Ishikawa (cell line): Measurements from ENCODE around the gene GRM1.

Experiments used
- CEBPB ChIP-seq: IDR thresholded peaks from 2 replicates; pipeline ENCODE4 v1.6.1; 2012
- EGR1 ChIP-seq: IDR thresholded peaks from 2 replicates; pipeline ENCODE4 v1.6.1; 2012
- FOXM1 ChIP-seq: IDR thresholded peaks from 2 replicates; pipeline ENCODE4 v1.6.1; 2012; ENCODE audit warnings: low read depth, borderline replicate concordance
- RAD21 ChIP-seq: IDR thresholded peaks from 2 replicates; pipeline ENCODE4 v1.6.1; 2012; ENCODE audit warnings: low read depth
- TCF12 ChIP-seq: IDR thresholded peaks from 2 replicates; pipeline ENCODE4 v1.6.1; 2012; ENCODE audit warnings: low read depth
- TEAD4 ChIP-seq: IDR thresholded peaks from 2 replicates; pipeline ENCODE4 v1.6.1; 2012
- TF ChIP-seq, protein P1 (sequence below): IDR thresholded peaks from 2 replicates; pipeline ENCODE4 v1.6.1; 2012; ENCODE audit warnings: low read depth, mild to moderate bottlenecking

DNA sequence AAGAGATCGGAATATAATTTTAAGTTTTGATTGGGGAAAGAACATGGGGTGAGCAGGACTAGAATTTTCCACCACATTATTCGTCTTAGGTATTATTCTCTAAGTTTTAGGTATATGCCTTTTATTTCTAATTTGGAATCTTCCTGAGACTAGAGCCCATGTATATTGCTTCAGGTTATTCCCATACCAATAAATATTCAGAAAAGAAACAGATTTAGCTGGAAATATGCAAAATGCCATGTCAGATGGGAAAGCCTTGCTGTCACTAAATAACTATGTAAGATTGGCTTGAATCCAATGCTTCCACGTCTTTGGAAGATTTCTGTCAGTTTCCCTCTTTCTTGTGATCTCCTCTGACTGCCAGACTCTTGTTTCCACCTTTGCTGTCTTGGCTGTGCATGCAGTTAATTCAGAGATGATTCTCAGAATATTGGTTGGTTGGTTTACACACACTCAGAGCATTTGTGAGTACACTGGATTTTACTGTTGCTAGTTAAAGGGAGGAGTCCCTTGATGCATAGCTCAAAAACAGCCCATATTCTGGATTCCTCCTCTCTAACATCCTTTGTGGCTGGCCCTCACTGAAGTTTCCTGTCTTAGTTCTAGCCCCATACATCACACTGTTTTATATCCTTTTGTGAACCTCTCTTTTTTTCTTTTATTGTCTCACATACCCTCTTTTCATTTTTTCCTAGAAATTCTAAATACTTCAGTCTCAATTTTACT, 64.3 kb downstream of the GRM1 start:
- TF ChIP-seq TEAD4, result no peak
- TF ChIP-seq, protein P1, sequence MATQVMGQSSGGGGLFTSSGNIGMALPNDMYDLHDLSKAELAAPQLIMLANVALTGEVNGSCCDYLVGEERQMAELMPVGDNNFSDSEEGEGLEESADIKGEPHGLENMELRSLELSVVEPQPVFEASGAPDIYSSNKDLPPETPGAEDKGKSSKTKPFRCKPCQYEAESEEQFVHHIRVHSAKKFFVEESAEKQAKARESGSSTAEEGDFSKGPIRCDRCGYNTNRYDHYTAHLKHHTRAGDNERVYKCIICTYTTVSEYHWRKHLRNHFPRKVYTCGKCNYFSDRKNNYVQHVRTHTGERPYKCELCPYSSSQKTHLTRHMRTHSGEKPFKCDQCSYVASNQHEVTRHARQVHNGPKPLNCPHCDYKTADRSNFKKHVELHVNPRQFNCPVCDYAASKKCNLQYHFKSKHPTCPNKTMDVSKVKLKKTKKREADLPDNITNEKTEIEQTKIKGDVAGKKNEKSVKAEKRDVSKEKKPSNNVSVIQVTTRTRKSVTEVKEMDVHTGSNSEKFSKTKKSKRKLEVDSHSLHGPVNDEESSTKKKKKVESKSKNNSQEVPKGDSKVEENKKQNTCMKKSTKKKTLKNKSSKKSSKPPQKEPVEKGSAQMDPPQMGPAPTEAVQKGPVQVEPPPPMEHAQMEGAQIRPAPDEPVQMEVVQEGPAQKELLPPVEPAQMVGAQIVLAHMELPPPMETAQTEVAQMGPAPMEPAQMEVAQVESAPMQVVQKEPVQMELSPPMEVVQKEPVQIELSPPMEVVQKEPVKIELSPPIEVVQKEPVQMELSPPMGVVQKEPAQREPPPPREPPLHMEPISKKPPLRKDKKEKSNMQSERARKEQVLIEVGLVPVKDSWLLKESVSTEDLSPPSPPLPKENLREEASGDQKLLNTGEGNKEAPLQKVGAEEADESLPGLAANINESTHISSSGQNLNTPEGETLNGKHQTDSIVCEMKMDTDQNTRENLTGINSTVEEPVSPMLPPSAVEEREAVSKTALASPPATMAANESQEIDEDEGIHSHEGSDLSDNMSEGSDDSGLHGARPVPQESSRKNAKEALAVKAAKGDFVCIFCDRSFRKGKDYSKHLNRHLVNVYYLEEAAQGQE, result no peak
- TF ChIP-seq EGR1, result no peak
- TF ChIP-seq RAD21, result no peak
- no peak for TF ChIP-seq FOXM1
- no peak for TF ChIP-seq TCF12
- no peak for TF ChIP-seq CEBPB
